GM21528 (cell line): ENCODE data around the gene IMP4.

Experiments
- ATAC-seq: cut with Tn5 transposase; IDR thresholded peaks from one replicate; pipeline ENCODE4 v1.9.1; 2021; ENCODE audit warnings: mild to moderate bottlenecking, moderate library complexity; ENCODE audit not compliant: unreplicated experiment, low FRiP score

IMP4 gene

GRCh38 chr2:130375291-130376266 is 32.9 kb downstream of the IMP4 start:
- ATAC-seq = no peak

- peak; percentile 60 for ATAC-seq
Measured at GRCh38 chr2:130376433-130377293, 34.0 kb downstream of the IMP4 start.

- ATAC-seq = no peak
Measured at GRCh38 chr2:130377491-130377890, 34.8 kb downstream of the IMP4 start.

GRCh38 chr2:130378206-130378897 is 35.7 kb downstream of the IMP4 start:
- ATAC-seq = no peak

- no peak for ATAC-seq
Measured at GRCh38 chr2:130378898-130379214, 36.2 kb downstream of the IMP4 start.

GRCh38 chr2:130380096-130380934 is 37.6 kb downstream of the IMP4 start:
- no peak for ATAC-seq

GRCh38 chr2:130381145-130381544 is 38.4 kb downstream of the IMP4 start:
- ATAC-seq = no peak

GRCh38 chr2:130381619-130382018 is 38.9 kb downstream of the IMP4 start:
- ATAC-seq = no peak

GRCh38 chr2:130382313-130382917 is 39.7 kb downstream of the IMP4 start:
- no peak for ATAC-seq

- peak; percentile 45 for ATAC-seq
Measured at GRCh38 chr2:130385709-130386108, 43.0 kb downstream of the IMP4 start.

GRCh38 chr2:130387071-130387400 is 44.3 kb downstream of the IMP4 start:
- ATAC-seq = no peak

- ATAC-seq = no peak
Measured at GRCh38 chr2:130387804-130388203, 45.1 kb downstream of the IMP4 start.

- ATAC-seq = no peak
Measured at GRCh38 chr2:130388221-130388907, 45.7 kb downstream of the IMP4 start.

GRCh38 chr2:130389358-130389757 is 46.7 kb downstream of the IMP4 start:
- no peak for ATAC-seq

GRCh38 chr2:130389783-130390182 is 47.1 kb downstream of the IMP4 start:
- no peak for ATAC-seq

- ATAC-seq = peak; percentile 8
Measured at GRCh38 chr2:130390460-130391057, 47.9 kb downstream of the IMP4 start.

- ATAC-seq = peak; percentile 96
Measured at GRCh38 chr2:130391058-130391871, 48.6 kb downstream of the IMP4 start.
